Measurements from ENCODE around the gene AOAH.

AOAH gene

GRCh38 chr7:36668080-36668479 lies 56.2 kb downstream of the AOAH start:
- no peaks in the 10 kb centered on the region; the same call in 1 of the 2 replicates for H3K4me1 ChIP-seq
- H3K9me3 ChIP-seq: no peaks in the 10 kb centered on the region
- H3K27me3 ChIP-seq: no peaks in the 10 kb centered on the region
- no peak for TF ChIP-seq CTCF (IDR thresholded peaks at IDR 0.05; ENCODE audit: low read depth, low read length)
- H3K4me3 ChIP-seq (ENCODE audit: low read depth, low read length): no peak overlapping the region
- no peak for DNase-seq
- H3K36me3 ChIP-seq: no peaks in the 10 kb centered on the region

DNA sequence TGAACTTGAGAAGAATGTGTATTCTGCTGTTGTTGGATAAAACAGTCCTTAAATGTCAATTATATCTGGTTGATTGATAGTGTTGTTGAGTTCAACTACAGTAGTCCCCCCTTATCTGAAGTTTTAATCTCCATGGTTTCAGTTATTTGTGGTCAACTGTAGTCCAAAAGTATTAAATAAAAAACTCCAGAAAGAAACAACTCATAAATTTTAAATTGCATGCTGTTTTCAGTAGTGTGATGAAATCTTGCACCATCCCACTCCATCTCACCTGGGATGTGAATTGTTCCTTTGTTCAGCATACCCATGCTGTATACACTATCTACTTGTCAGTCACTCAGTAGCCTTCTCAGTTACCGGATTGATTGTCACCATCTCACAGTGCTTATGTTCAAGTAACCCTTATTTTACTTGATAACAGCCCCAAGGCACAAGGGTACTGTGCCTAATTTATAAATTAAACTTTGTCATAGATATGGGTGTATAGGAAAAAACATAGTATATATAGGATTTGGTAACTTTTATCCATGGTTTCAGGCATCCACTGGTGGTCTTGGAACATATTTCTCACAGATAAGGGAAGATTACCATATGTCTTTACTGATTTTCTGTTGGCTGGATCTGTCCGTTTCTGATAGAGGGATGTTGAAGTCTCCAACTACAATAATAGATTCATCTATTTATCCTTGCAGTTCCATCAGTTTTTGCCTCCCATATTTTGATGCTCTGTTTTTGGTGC lies 57.1 kb downstream of the AOAH start:
- no peak for TF ChIP-seq CTCF (IDR thresholded peaks at IDR 0.05; ENCODE audit: low read depth, low read length)
- Histone ChIP-seq H3K27me3 (no peaks in the 10 kb centered on the region), H3K4me3 (ENCODE audit: low read depth, low read length) (no peak overlapping the region), H3K4me1 (no peaks in the 10 kb centered on the region; the same call in 1 of the 2 replicates), H3K9me3 (no peaks in the 10 kb centered on the region), H3K36me3 (no peaks in the 10 kb centered on the region)
- no peak for DNase-seq

DNA sequence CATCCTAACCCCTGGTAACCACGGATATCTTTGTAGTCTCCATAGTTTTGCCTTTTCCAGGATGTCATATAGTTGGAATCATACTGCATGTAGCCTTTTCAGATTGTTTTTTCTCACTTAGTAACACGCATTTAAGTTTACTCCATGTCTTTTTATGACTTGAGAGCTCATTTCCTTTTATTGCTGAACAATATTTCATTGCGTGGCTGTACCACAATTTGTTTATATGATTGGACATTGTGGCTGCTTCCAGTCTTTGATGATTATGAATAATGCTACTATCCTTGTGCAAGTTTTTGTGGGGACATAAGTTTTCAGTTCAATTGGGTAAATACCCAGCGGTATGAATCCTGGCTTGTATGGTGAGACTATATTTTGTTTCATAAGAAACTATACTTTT lies 60.8 kb downstream of the AOAH start:
- Histone ChIP-seq H3K9me3 (no peaks in the 10 kb centered on the region), H3K27me3 (no peaks in the 10 kb centered on the region), H3K4me1 (no peaks in the 10 kb centered on the region; the same call in none of the 2 replicates), H3K4me3 (ENCODE audit: low read depth, low read length) (no peak overlapping the region), H3K36me3 (no peaks in the 10 kb centered on the region)
- no peak for TF ChIP-seq CTCF (IDR thresholded peaks at IDR 0.05; ENCODE audit: low read depth, low read length)
- no peak for DNase-seq

GRCh38 chr7:36661135-36661840 lies 63.0 kb downstream of the AOAH start:
- TF ChIP-seq CTCF (IDR thresholded peaks at IDR 0.05; ENCODE audit: low read depth, low read length): no peak
- no peaks in the 10 kb centered on the region for H3K9me3 ChIP-seq
- DNase-seq: no peak
- H3K4me3 ChIP-seq (ENCODE audit: low read depth, low read length): no peak overlapping the region
- H3K36me3 ChIP-seq: no peaks in the 10 kb centered on the region
- H3K4me1 ChIP-seq: no peaks in the 10 kb centered on the region; the same call in 1 of the 2 replicates
- no peaks in the 10 kb centered on the region for H3K27me3 ChIP-seq

GRCh38 chr7:36659638-36660341 lies 64.5 kb downstream of the AOAH start:
- TF ChIP-seq CTCF (IDR thresholded peaks at IDR 0.05; ENCODE audit: low read depth, low read length): no peak
- Histone ChIP-seq H3K36me3 (no peaks in the 10 kb centered on the region), H3K27me3 (no peaks in the 10 kb centered on the region), H3K4me3 (ENCODE audit: low read depth, low read length) (no peak overlapping the region), H3K9me3 (no peaks in the 10 kb centered on the region), H3K4me1 (no peaks in the 10 kb centered on the region; the same call in 1 of the 2 replicates)
- DNase-seq: no peak

All from BE2C (cell line).